SK-N-SH treated with all-trans-retinoic acid at 6 μM for 48 hours (cell line): ENCODE measurements around the gene CCDC124.

Experiments used
- ATAC-seq: fragments of 200-7000 bp; cut with Tn5 transposase; 3 replicates; pipeline ENCODE4 v1.9.1; 2020; ENCODE audit warnings: mild to moderate bottlenecking, moderate library complexity
- ARNTL ChIP-seq: fragments of 450-650 bp; formaldehyde crosslinking; IDR thresholded peaks from 2 replicates; pipeline ENCODE4 v1.5.0; 2020; ENCODE audit warnings: low read depth, mild to moderate bottlenecking, moderate library complexity, borderline replicate concordance
- BACH2 ChIP-seq: fragments of 250-450 bp; sonication (Bioruptor Pico); IDR thresholded peaks from 2 replicates; pipeline ENCODE4 v1.9.0; 2021; ENCODE audit warnings: mild to moderate bottlenecking, borderline replicate concordance
- ESRRG ChIP-seq: fragments of 250-450 bp; sonication (Bioruptor Pico); IDR thresholded peaks from 2 replicates; pipeline ENCODE4 v1.6.1; 2021; ENCODE audit warnings: mild to moderate bottlenecking
- GLIS3 ChIP-seq: fragments of 250-450 bp; sonication (Bioruptor Pico); IDR thresholded peaks from 2 replicates; pipeline ENCODE4 v1.5.0; 2020; ENCODE audit warnings: mild to moderate bottlenecking, moderate library complexity
- ISL1 ChIP-seq: fragments of 250-450 bp; sonication (Bioruptor Pico); IDR thresholded peaks from 2 replicates; pipeline ENCODE4 v2.1.2; 2022; ENCODE audit warnings: mild to moderate bottlenecking, moderate library complexity
- OSR1 ChIP-seq: fragments of 250-450 bp; sonication (Bioruptor Pico); IDR thresholded peaks from 2 replicates; pipeline ENCODE4 v1.8.0; 2022; ENCODE audit warnings: moderate library complexity, mild to moderate bottlenecking, inconsistent platforms
- PPARA ChIP-seq: fragments of 250-450 bp; sonication (Bioruptor Pico); IDR thresholded peaks from 2 replicates; pipeline ENCODE4 v1.5.0; 2020; ENCODE audit warnings: mild to moderate bottlenecking, borderline replicate concordance
- RARB ChIP-seq: fragments of 250-450 bp; sonication (Bioruptor Pico); IDR thresholded peaks from 2 replicates; pipeline ENCODE4 v1.8.0; 2021; ENCODE audit warnings: mild to moderate bottlenecking, moderate library complexity
- SNAI2 ChIP-seq: fragments of 250-450 bp; sonication (Bioruptor Pico); IDR thresholded peaks from 2 replicates; pipeline ENCODE4 v1.5.0; 2020; ENCODE audit warnings: mild to moderate bottlenecking, moderate library complexity
- TCF4 ChIP-seq: fragments of 250-450 bp; sonication (Bioruptor Pico); IDR thresholded peaks from 2 replicates; pipeline ENCODE4 v1.8.0; 2021; ENCODE audit warnings: mild to moderate bottlenecking, moderate library complexity, borderline replicate concordance
- TOX ChIP-seq: fragments of 250-450 bp; sonication (Bioruptor Pico); IDR thresholded peaks from 2 replicates; pipeline ENCODE4 v1.8.0; 2021; ENCODE audit warnings: mild to moderate bottlenecking, moderate library complexity, borderline replicate concordance
- ZC3H10 ChIP-seq: fragments of 250-450 bp; sonication (Bioruptor Pico); IDR thresholded peaks from 2 replicates; pipeline ENCODE4 v1.5.1; 2021; ENCODE audit warnings: mild to moderate bottlenecking, moderate library complexity
- ZFP3 ChIP-seq: fragments of 250-450 bp; sonication (Bioruptor Pico); IDR thresholded peaks from 2 replicates; pipeline ENCODE4 v1.5.0; 2020; ENCODE audit warnings: mild to moderate bottlenecking, moderate library complexity
- ZFP30 ChIP-seq: fragments of 450-650 bp; formaldehyde crosslinking; IDR thresholded peaks from 2 replicates; pipeline ENCODE4 v1.5.0; 2022; ENCODE audit warnings: mild to moderate bottlenecking, moderate library complexity
- ZNF565 ChIP-seq: fragments of 450-650 bp; formaldehyde crosslinking; conservative IDR thresholded peaks from 2 replicates; pipeline ENCODE4 v1.5.0; 2020; ENCODE audit warnings: low read depth, mild to moderate bottlenecking, moderate library complexity
- ZNF70 ChIP-seq: fragments of 450-650 bp; formaldehyde crosslinking; IDR thresholded peaks from 2 replicates; pipeline ENCODE4 v1.5.0; 2020; ENCODE audit warnings: mild to moderate bottlenecking, moderate library complexity
- TF ChIP-seq, protein P1 (sequence below): fragments of 250-450 bp; sonication (Bioruptor Pico); IDR thresholded peaks from 2 replicates; pipeline ENCODE4 v1.5.0; 2020; ENCODE audit warnings: mild to moderate bottlenecking, moderate library complexity
- TF ChIP-seq, protein P2 (sequence below): fragments of 250-450 bp; sonication (Bioruptor Pico); IDR thresholded peaks from 2 replicates; pipeline ENCODE4 v1.5.1; 2020; ENCODE audit warnings: low read depth, mild to moderate bottlenecking, moderate library complexity
- TF ChIP-seq, protein P3 (sequence below): fragments of 250-450 bp; sonication (Bioruptor Pico); IDR thresholded peaks from 2 replicates; pipeline ENCODE4 v1.8.0; 2021; ENCODE audit warnings: low read depth, mild to moderate bottlenecking, moderate library complexity, borderline replicate concordance
- TF ChIP-seq, protein P4 (sequence below): fragments of 250-450 bp; sonication (Bioruptor Pico); IDR thresholded peaks from 2 replicates; pipeline ENCODE4 v1.8.0; 2020; ENCODE audit warnings: mild to moderate bottlenecking, moderate library complexity, borderline replicate concordance

CCDC124 gene

DNA sequence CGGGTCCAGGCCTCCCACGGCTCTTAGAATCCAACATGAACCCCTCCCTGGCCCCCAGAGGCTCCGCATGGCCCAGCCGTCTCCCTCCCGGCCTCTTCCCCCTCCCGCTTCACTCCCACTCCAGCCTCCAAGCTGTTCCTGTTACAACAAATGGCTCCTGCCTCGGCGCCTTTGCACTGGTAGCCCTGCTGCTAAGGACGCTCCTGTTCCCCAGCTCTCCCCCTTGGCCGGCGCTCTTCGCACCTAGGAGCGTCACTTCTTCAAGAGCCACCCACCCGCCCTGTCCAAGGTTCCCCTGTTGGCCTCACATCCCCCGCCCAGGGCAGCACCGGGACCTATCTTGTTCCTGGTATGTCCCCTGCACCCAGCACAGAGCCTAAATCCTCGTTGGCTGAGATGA lies 9.4 kb downstream of the CCDC124 start:
- no peak for TF ChIP-seq ZNF70 (CRISPR knock-in tag)
- TF ChIP-seq, protein P1, sequence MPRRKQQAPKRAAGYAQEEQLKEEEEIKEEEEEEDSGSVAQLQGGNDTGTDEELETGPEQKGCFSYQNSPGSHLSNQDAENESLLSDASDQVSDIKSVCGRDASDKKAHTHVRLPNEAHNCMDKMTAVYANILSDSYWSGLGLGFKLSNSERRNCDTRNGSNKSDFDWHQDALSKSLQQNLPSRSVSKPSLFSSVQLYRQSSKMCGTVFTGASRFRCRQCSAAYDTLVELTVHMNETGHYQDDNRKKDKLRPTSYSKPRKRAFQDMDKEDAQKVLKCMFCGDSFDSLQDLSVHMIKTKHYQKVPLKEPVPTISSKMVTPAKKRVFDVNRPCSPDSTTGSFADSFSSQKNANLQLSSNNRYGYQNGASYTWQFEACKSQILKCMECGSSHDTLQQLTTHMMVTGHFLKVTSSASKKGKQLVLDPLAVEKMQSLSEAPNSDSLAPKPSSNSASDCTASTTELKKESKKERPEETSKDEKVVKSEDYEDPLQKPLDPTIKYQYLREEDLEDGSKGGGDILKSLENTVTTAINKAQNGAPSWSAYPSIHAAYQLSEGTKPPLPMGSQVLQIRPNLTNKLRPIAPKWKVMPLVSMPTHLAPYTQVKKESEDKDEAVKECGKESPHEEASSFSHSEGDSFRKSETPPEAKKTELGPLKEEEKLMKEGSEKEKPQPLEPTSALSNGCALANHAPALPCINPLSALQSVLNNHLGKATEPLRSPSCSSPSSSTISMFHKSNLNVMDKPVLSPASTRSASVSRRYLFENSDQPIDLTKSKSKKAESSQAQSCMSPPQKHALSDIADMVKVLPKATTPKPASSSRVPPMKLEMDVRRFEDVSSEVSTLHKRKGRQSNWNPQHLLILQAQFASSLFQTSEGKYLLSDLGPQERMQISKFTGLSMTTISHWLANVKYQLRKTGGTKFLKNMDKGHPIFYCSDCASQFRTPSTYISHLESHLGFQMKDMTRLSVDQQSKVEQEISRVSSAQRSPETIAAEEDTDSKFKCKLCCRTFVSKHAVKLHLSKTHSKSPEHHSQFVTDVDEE (CRISPR knock-in tag): no peak
- no peak for TF ChIP-seq OSR1 (CRISPR knock-in tag)
- no peak for TF ChIP-seq ESRRG
- no peak for TF ChIP-seq TOX (CRISPR knock-in tag)
- no peak for ATAC-seq

DNA sequence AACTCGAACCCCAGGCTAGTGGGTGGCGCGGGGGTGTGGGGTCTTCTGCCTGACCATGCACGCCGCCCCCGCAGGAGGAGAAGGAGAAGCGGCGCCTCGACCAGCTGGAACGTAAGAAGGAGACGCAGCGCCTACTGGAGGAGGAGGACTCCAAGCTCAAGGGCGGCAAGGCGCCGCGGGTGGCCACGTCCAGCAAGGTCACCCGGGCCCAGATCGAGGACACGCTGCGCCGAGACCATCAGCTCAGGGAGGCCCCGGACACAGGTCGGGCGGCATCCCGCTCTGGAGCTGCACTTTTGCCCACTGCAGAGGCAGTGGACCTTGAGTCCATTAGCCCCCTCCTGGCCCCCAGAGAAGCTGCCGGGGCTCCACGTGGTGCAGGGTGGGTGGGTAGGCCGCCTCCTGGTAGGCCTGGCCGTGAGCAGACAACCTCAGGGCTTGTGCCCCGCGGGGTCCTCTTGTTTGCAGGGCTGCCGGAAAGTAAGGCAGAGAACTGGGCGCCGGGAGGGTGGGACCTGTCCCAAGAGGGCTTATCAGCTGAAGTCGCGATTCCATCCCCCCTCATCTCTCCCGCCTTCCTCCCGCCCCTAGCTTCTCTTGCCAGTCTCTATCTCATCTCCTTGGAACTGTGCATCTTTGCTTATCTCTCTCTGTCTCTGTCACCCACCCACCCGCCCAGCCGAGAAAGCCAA lies 9.9 kb downstream of the CCDC124 start:
- no peak for ATAC-seq

DNA sequence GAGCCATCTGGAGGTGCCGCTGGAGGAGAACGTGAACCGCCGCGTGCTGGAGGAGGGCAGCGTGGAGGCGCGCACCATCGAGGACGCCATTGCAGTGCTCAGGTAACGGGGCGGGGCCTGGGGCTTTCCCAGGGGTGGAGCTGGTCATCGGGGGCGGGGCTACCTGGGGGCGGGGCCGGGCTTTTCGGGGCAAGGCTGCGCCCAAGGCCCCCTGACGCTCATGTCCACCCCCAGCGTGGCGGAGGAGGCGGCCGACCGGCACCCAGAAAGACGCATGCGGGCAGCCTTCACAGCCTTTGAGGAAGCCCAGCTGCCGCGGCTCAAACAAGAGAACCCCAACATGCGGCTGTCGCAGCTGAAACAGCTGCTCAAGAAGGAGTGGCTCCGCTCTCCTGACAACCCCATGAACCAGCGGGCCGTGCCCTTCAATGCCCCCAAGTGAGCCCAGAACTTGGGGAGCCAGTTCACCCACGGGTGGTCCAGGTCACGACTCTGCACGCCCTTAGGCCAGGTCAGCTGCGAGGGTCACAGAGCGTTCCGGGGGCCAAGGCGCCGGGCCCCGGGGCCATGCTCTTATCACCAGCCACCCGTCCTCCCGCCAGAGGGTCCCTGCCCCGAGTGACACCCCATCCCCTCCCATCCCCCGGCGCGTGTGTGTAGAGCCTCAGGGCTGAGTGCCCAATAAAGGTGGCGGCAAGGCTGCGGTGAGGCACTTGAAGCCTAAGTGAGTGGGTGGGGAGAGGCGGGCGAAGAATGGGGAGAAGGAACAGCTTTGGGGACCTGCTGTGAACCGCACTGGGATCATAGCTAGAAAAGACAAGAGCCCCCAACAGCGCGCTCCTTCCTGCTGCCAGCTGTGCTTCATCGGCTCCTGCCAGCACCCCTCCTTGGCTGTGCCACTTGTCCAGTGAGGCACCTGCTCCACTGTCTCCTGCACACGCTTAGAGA lies 10.7 kb downstream of the CCDC124 start:
- ATAC-seq: no peak
- TF ChIP-seq, protein P2, sequence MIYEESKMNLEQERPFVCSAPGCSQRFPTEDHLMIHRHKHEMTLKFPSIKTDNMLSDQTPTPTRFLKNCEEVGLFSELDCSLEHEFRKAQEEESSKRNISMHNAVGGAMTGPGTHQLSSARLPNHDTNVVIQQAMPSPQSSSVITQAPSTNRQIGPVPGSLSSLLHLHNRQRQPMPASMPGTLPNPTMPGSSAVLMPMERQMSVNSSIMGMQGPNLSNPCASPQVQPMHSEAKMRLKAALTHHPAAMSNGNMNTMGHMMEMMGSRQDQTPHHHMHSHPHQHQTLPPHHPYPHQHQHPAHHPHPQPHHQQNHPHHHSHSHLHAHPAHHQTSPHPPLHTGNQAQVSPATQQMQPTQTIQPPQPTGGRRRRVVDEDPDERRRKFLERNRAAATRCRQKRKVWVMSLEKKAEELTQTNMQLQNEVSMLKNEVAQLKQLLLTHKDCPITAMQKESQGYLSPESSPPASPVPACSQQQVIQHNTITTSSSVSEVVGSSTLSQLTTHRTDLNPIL (CRISPR knock-in tag): no peak
- TF ChIP-seq ESRRG (no peak), ZFP3 (CRISPR knock-in tag) (no peak), SNAI2 (CRISPR knock-in tag) (no peak), BACH2 (no peak), ARNTL (CRISPR knock-in tag) (no peak), ZFP30 (no peak), ZNF70 (CRISPR knock-in tag) (no peak), ZC3H10 (CRISPR knock-in tag) (no peak), PPARA (no peak), GLIS3 (CRISPR knock-in tag) (no peak), TCF4 (CRISPR knock-in tag) (no peak), OSR1 (CRISPR knock-in tag) (no peak)
- TF ChIP-seq, protein P1 (CRISPR knock-in tag): no peak
- TF ChIP-seq, protein P3, sequence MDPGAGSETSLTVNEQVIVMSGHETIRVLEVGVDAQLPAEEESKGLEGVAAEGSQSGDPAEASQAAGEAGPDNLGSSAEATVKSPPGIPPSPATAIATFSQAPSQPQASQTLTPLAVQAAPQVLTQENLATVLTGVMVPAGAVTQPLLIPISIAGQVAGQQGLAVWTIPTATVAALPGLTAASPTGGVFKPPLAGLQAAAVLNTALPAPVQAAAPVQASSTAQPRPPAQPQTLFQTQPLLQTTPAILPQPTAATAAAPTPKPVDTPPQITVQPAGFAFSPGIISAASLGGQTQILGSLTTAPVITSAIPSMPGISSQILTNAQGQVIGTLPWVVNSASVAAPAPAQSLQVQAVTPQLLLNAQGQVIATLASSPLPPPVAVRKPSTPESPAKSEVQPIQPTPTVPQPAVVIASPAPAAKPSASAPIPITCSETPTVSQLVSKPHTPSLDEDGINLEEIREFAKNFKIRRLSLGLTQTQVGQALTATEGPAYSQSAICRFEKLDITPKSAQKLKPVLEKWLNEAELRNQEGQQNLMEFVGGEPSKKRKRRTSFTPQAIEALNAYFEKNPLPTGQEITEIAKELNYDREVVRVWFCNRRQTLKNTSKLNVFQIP (CRISPR knock-in tag): no peak
- TF ChIP-seq, protein P4, sequence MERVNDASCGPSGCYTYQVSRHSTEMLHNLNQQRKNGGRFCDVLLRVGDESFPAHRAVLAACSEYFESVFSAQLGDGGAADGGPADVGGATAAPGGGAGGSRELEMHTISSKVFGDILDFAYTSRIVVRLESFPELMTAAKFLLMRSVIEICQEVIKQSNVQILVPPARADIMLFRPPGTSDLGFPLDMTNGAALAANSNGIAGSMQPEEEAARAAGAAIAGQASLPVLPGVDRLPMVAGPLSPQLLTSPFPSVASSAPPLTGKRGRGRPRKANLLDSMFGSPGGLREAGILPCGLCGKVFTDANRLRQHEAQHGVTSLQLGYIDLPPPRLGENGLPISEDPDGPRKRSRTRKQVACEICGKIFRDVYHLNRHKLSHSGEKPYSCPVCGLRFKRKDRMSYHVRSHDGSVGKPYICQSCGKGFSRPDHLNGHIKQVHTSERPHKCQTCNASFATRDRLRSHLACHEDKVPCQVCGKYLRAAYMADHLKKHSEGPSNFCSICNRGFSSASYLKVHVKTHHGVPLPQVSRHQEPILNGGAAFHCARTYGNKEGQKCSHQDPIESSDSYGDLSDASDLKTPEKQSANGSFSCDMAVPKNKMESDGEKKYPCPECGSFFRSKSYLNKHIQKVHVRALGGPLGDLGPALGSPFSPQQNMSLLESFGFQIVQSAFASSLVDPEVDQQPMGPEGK (CRISPR knock-in tag): no peak

More for the DNA sequence above, 9.9 kb downstream of the CCDC124 start:
- no peak for TF ChIP-seq ISL1
- no peak for TF ChIP-seq TOX (CRISPR knock-in tag)
- TF ChIP-seq PPARA: no peak
- TF ChIP-seq ZNF70 (CRISPR knock-in tag): no peak
- no peak for TF ChIP-seq TCF4 (CRISPR knock-in tag)
- TF ChIP-seq, protein P2 (CRISPR knock-in tag): no peak
- no peak for TF ChIP-seq ESRRG
- no peak for TF ChIP-seq ZC3H10 (CRISPR knock-in tag)
- TF ChIP-seq ZNF565 (CRISPR knock-in tag): no peak
- no peak for TF ChIP-seq RARB (CRISPR knock-in tag)
- TF ChIP-seq ZFP3 (CRISPR knock-in tag): no peak
- no peak for TF ChIP-seq ZFP30
- no peak for TF ChIP-seq ARNTL (CRISPR knock-in tag)
- TF ChIP-seq BACH2: no peak
